H7 (cell line): ENCODE data around the gene ABCC11. TPM values are rescaled to one million over a fixed set of nuclear protein-coding genes. Genes with fewer than 3 reads are reported as not detected.
"Not testable (repeated sequence)": the region's sequence is repeated elsewhere in the genome, so short reads cannot be mapped to it uniquely, and the experiment has no call there.

Experiments
- DNase-seq: peaks from one replicate; pipeline ENCODE4 v3.0.0; 2012
- H3K27me3 ChIP-seq: 2 replicates; pipeline ENCODE4 v1.6.0; 2011; ENCODE audit warnings: mild to moderate bottlenecking, low read length; ENCODE audit not compliant: control insufficient read depth, insufficient read depth
- H3K36me3 ChIP-seq: replicated peaks from 2 replicates; pipeline ENCODE4 v1.5.1; 2011; ENCODE audit warnings: low read length; ENCODE audit not compliant: control insufficient read depth, insufficient read depth
- H3K4me3 ChIP-seq: 2 replicates; pipeline ENCODE4 v1.5.1; 2011; ENCODE audit warnings: low read depth, mild to moderate bottlenecking, control low read depth, low read length, moderate library complexity; ENCODE audit not compliant: insufficient read depth
- total RNA-seq: library from RNA; depleted of rRNA; stranded (reverse); fragments of >200 nt; shearing (Covaris generic); gene quantifications from 2 replicates; pipeline ENCODE4 v1.2.3, GENCODE V29; 2014

The ABCC11 gene
- total RNA-seq, 1 experiment from 2014 or later: 0.03 TPM

DNA sequence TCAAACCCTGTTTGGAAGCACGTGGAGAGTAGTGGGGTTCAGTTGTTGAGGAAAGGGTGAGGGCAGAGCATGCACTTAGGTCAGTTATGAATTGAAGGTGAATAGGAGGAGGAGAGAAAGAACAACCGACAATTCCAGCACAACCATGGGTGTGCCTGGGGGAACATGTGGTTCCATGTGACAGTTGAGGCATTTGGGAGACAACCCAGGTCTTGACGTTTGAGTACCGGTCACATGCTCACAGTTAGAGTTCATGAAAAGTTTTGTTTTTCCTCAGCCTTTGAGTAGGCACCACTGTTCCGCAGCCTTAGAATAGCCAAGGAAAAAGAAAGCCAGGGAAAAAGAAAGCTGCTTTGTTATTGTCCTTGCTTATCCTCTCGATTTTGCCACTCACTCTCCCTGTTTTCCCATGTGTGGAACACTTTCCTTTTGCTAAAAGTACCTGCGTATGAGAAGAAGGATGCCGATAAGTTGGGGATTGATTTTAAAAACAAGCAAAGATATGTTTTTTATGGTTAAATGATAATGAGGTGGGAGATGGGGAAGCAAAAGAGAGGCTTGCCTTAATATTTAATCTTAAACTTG, 25.6 kb upstream of the ABCC11 start:
- H3K36me3 ChIP-seq: peaks cover 3% of the 10 kb centered on the region
- H3K4me3 ChIP-seq: no peak overlapping the region
- H3K27me3 ChIP-seq: no peaks in the 10 kb centered on the region
- no peak for DNase-seq

- peaks cover 3% of the 10 kb centered on the region for H3K36me3 ChIP-seq
- H3K27me3 ChIP-seq: no peaks in the 10 kb centered on the region
- DNase-seq: no peak
- no peak overlapping the region for H3K4me3 ChIP-seq
These were observed 24.4 kb upstream of the ABCC11 start for GRCh38 chr16:48271728-48272127.

DNA sequence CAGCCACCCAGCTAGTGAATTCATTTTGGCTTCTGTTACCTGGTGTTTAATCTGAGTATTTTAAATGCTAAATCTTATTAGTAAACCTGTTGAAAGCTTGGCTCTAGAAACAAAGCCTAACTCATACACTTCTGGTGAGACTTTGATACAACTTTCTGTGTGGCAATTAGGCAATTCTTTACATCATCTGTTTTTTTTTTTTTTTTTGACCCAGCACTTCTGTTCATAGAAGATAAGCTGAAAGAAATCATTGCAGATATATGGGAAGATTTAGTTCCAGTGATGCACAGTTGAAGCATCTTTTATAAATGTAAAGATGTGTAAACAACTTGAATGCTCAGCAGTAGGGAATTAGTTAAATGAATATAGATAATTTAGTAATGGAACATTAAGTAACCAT, 21.7 kb upstream of the ABCC11 start:
- Histone ChIP-seq H3K27me3 (no peaks in the 10 kb centered on the region), H3K4me3 (no peak overlapping the region), H3K36me3 (peaks cover 3% of the 10 kb centered on the region)
- DNase-seq: no peak

GRCh38 chr16:48262631-48263030, 15.3 kb upstream of the ABCC11 start:
- Histone ChIP-seq H3K36me3 (peaks cover 1% of the 10 kb centered on the region), H3K27me3 (no peaks in the 10 kb centered on the region), H3K4me3 (no peak overlapping the region)
- no peak for DNase-seq

GRCh38 chr16:48261569-48261968, 14.2 kb upstream of the ABCC11 start:
- no peak overlapping the region for H3K4me3 ChIP-seq
- peaks cover 1% of the 10 kb centered on the region for H3K36me3 ChIP-seq
- no peaks in the 10 kb centered on the region for H3K27me3 ChIP-seq
- DNase-seq: no peak

GRCh38 chr16:48256579-48257177, 9.3 kb upstream of the ABCC11 start:
- H3K27me3 ChIP-seq: no peaks in the 10 kb centered on the region
- H3K36me3 ChIP-seq: peaks cover 1% of the 10 kb centered on the region; the same call in 1 of the 2 replicates
- DNase-seq: no peak
- H3K4me3 ChIP-seq: no peak overlapping the region

- H3K27me3 ChIP-seq: no peaks in the 10 kb centered on the region
- H3K4me3 ChIP-seq: no peak overlapping the region
- DNase-seq: no peak
- H3K36me3 ChIP-seq: 0 out of 2 replicates have a peak, but pooled peaks cover 1% of the 10 kb centered on the region
These were observed 4.7 kb upstream of the ABCC11 start for GRCh38 chr16:48252013-48252412.

- 0 out of 2 replicates have a peak, but pooled peaks cover 1% of the 10 kb centered on the region for H3K36me3 ChIP-seq
- H3K4me3 ChIP-seq: no peak overlapping the region
- no peaks in the 10 kb centered on the region for H3K27me3 ChIP-seq
- no peak for DNase-seq
These were observed 3.4 kb upstream of the ABCC11 start for GRCh38 chr16:48250520-48251278.

DNA sequence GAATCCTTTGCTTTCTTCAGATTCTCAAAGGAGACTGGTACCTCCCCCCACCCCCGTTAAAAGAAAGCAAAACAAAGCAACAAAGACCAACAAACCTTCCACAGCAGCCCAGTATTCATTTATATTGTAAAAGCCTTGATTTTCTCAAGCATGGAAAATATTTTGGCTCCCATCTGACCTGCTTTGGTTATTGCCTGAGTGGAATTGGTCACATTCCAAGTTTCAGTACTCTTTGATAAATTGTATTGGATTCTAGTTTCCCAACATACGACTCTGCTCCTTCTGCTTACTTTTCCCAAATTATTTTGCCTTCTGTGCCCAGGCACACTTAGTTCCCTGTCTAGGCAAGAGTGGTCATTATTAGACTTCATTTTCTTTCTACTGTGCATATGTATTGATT, 1.3 kb downstream of the ABCC11 start:
- DNase-seq: no peak
- Histone ChIP-seq H3K36me3 (no peaks in the 10 kb centered on the region), H3K27me3 (no peaks in the 10 kb centered on the region), H3K4me3 (no peak overlapping the region)

DNA sequence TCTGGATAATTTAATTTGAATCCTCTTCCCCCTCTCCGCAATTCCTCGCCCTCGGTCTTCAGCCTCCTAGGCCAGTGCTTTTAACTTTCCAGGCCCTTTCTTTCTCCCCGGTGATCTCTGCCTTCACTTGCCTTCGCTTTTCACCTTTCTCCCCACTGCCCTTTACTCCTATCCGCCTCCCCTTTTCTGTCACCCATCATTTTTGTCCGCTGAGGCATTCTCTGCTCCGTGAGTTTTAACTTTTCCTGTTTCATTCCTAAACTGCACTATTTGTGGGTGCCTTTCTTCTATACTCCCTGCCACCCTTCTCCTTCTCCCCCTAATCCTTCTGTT, 2.5 kb downstream of the ABCC11 start:
- no peak for DNase-seq
- Histone ChIP-seq H3K27me3 (no peaks in the 10 kb centered on the region), H3K36me3 (no peaks in the 10 kb centered on the region), H3K4me3 (peak overlapping the region; percentile 94)

DNA sequence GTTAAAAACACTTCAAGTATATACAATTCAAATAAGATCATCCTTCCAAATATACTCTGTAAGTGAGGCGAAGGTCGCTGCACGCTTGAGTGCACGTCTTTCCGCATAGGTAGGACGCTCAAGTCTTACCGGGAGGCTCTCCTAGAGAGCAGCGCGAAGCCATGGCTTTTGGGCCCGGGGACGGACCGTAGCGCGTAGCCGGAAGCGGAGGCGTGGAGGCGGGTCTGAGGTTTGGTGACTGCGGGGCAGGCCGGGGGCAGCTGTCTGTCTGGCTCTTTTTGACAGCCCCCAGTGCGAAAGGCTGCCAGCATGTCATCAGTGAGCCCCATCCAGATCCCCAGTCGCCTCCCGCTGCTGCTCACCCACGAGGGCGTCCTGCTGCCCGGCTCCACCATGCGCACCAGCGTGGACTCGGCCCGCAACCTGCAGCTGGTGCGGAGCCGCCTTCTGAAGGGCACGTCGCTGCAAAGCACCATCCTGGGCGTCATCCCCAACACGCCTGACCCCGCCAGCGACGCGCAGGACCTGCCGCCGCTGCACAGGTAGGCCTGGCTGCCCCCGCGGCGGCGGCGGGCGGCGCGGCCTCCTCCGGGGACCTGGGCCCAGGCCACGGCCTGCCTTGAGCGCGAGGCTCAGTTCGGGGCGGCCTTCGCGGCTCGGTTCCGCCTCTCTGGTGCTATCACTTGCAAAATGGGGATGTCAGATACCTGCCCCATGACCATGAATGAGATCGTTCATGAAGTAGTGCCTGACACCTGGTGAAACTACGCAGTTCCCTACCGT, 3.1 kb downstream of the ABCC11 start, which contains the start of gene LONP2:
LONP2 (plus strand) TSS at position 221 of the 783 bp plus-strand sequence; CDS start at position 310, 89 bp downstream.
- DNase-seq: peak; percentile 87
- Histone ChIP-seq H3K27me3 (no peaks in the 10 kb centered on the region), H3K4me3 (peak within 1 kb of the TSS; percentile 94), H3K36me3 (no peaks in the 10 kb centered on the region)

GRCh38 chr16:48240147-48240546, 7.2 kb downstream of the ABCC11 start:
- not testable (repeated sequence) for H3K36me3 ChIP-seq

DNA sequence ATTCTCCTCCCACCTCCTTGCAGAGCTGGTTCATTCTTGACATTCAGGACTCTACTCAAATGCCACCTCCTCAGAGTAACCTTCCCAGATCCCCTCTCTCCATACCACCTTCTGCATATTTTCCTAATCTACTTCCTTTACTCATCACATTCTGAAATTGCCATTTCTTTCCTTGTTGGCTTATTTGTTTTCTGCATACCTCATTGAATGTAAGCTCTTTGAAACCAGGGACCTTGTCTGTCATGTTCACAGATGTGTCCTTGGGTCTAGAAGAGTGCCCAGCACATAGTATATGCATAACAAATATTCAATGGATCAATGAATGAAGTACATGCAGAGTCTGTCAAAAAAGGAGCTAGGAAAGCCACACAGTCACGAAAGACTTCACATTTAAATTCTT, 11.1 kb downstream of the ABCC11 start:
- H3K27me3 ChIP-seq: no peaks in the 10 kb centered on the region
- no peaks in the 10 kb centered on the region for H3K36me3 ChIP-seq
- no peak for DNase-seq
- no peak overlapping the region for H3K4me3 ChIP-seq

More at GRCh38 chr16:48240147-48240546, 7.2 kb downstream of the ABCC11 start:
- H3K27me3 ChIP-seq, H3K4me3 ChIP-seq, DNase-seq: not testable (repeated sequence)

DNA sequence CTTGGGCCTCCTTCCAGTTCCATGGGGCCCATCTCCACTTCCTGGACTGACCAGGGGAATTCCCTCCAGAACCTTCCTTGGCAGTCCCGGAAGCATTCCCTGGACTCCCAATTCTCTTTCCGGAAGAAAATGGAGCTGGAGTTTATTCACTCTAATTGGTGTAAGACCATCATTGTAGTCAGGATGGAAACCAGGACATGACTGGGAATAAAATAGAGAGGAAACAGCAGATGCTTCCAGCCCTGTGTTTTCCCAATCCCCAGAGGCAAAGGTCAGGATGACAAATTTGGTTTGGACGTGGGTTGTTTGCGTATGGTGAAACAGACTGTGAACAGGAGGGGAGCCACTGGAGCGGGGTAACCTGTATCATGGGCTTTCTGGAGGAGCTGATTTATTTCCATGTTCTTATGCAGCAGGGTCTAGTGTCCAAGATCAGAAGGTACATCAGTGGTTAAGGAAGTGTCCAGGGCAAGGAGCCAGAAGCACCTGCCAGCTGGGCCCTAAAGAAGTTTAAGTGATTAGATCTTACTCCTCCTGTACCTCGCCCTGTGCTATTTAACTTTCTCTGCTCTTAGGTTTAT, 11.7 kb downstream of the ABCC11 start:
- no peak for DNase-seq
- Histone ChIP-seq H3K36me3 (no peaks in the 10 kb centered on the region), H3K4me3 (no peak overlapping the region), H3K27me3 (no peaks in the 10 kb centered on the region)
